HG03460 (cell line): ENCODE data around the gene RAP1GAP2.
"Not testable (repeated sequence)": the region's sequence is repeated elsewhere in the genome, so short reads cannot be mapped to it uniquely, and the experiment has no call there.

ENCODE experiments used
- ATAC-seq: cut with Tn5 transposase; IDR thresholded peaks from one replicate; pipeline ENCODE4 v1.9.1; 2021; ENCODE audit not compliant: unreplicated experiment

Gene RAP1GAP2

GRCh38 chr17:3035256-3035967 lies 239.2 kb downstream of the RAP1GAP2 start:
- no peak for ATAC-seq

GRCh38 chr17:3035968-3036280 lies 239.7 kb downstream of the RAP1GAP2 start:
- ATAC-seq = no peak

DNA sequence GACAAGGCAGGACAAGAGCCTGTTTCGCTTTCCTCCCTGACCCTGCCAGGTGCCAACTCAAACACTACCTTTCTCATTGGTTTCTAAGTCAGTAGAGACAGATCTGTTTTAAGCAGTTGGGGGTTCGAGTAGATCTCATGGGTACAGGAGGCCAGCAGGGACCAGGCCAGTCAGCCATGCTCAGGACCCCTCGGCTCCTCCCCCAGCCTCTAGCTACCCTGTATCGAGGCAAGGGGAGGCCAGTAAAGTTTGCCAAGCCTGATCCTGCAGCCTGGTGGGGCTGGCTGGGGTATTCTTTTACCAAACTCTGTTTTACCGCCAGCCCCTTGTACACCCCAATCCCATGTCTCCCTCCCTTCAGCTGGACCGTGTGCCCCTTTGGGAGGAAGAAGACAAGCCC lies 240.6 kb downstream of the RAP1GAP2 start:
- ATAC-seq = no peak

DNA sequence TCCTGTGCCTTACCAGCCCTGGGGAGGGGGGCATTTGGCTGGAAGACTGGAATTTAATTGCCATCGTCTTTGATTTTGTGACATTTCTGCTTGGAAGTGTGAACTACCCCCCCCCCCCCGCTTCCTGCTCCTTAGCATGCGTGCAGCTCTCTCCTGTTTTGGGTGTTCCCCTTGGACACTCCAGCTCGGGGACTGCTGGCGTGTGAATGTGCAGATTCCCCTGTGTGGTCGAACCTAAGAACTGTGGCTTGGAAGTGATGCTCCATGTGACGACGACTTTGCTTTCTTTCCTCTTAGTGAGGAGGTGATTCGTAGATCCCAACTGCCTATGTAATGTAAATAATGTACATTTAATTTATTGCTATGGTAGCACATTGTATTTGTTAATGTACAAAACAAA lies 241.0 kb downstream of the RAP1GAP2 start:
- ATAC-seq = no peak

- no peak for ATAC-seq
Observed at GRCh38 chr17:3038941-3039340, 242.7 kb downstream of the RAP1GAP2 start.

GRCh38 chr17:3039736-3040135 lies 243.5 kb downstream of the RAP1GAP2 start:
- no peak for ATAC-seq

GRCh38 chr17:3040882-3041281 lies 244.6 kb downstream of the RAP1GAP2 start:
- no peak for ATAC-seq

DNA sequence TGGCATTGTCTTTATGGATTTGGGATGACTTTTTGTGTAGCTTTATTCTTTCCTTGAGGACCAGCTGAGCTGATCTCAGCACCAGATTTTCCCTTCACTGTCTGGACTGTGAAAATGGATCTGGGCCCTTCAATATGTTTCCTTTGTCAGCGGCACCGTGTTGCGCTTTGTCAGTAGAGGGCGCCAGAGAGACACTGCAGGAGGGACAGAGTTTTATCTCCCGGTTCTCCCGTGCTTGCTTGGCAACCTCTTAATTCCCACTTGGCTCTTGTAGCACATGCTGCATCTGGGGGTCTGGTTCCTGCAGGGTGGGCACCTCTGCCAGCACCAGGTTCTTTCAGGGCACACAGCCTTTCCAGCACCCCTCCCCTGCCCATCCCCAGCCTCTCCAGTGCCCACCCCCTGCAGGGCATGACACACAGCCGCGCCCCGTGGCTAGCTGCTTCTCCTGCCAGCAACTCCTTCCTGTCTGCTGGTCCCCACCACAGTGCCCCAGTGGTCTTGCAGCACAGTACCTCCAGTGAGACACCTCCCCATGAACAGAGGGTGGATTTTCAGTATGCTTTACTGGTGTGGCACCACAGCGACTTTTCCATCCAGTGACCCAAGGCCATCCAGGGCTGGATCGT lies 247.6 kb downstream of the RAP1GAP2 start:
- no peak for ATAC-seq

DNA sequence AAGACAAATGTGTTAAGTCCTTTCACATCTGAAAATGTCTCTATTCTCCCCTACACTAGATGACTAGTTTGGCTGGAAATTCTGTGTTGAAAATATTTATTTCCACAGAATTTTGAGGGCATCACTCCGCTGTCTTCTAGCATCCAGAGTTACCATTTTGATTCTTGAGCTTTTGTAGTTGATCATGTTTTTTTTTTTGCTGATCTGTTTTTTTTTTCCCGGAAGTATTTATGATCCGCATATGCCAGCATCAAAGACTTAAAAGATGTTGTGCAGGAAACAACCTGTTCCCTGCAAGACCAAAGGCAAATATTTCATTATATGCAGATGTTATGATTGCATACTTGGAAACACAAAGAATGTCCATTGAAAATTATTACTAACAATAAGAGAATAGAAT lies 250.5 kb downstream of the RAP1GAP2 start:
- no peak for ATAC-seq

- ATAC-seq = peak; percentile 89
Observed at GRCh38 chr17:3048727-3049471, 252.7 kb downstream of the RAP1GAP2 start.

GRCh38 chr17:3049705-3050295 lies 253.6 kb downstream of the RAP1GAP2 start:
- ATAC-seq = no peak

- not testable (repeated sequence) for ATAC-seq
Observed at GRCh38 chr17:3054868-3055267, 258.6 kb downstream of the RAP1GAP2 start.

DNA sequence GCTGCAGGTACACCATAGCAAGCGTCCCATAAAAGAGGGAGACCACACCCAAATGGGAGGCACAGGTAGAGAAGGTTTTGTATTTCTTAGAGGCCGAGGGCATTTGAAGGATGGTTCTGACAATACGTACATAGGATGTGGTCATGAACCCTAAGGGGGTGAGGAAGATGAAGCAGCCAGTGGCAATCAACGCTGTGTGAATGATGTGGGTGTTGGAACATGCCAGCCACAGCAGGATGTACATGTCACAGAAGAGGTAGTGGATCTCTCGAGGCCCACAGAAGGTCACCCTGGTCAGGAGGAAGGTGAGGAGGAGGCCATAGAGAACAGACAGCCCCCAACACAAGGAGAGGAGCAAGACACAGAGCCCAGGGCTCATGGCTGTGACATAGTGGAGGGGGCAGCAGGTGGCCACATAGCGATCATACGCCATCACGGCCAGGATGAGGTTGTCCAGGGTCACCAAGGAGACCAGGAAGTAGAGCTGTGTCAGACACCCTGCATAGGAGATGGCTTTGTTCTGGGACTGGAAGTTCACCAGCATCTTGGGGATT lies 266.7 kb downstream of the RAP1GAP2 start:
- not testable (repeated sequence) for ATAC-seq

- not testable (repeated sequence) for ATAC-seq
Observed at GRCh38 chr17:3063507-3063906, 267.3 kb downstream of the RAP1GAP2 start, which contains the start of gene OR1D5. Gene OR1D5, minus strand, starts transcription at chr17:3063607. Its CDS starts 0 bp downstream, at chr17:3063607.

- not testable (repeated sequence) for ATAC-seq
Observed at GRCh38 chr17:3065192-3065591, 269.0 kb downstream of the RAP1GAP2 start.

- not testable (repeated sequence) for ATAC-seq
Observed at GRCh38 chr17:3073850-3074249, 277.6 kb downstream of the RAP1GAP2 start.
